8988T (cell line): Measurements from ENCODE around the gene MAP3K13.
"Not testable (repeated sequence)": the region's sequence is repeated elsewhere in the genome, so short reads cannot be mapped to it uniquely, and the experiment has no call there.

Experiments
- DNase-seq: peaks from one replicate; pipeline ENCODE4 v3.0.0; 2011

Gene MAP3K13

GRCh38 chr3:185460719-185461350 is 97.9 kb downstream of the MAP3K13 start:
- DNase-seq = peak; percentile 21

GRCh38 chr3:185465471-185465870 is 102.5 kb downstream of the MAP3K13 start:
- no peak for DNase-seq

- not testable (repeated sequence) for DNase-seq
These were observed 103.2 kb downstream of the MAP3K13 start for GRCh38 chr3:185466123-185466522.

GRCh38 chr3:185469542-185469941 is 106.6 kb downstream of the MAP3K13 start:
- no peak for DNase-seq

- DNase-seq = no peak
These were observed 107.4 kb downstream of the MAP3K13 start for GRCh38 chr3:185470323-185470722.

GRCh38 chr3:185473290-185473815 is 110.4 kb downstream of the MAP3K13 start:
- DNase-seq = no peak

GRCh38 chr3:185474922-185475321 is 112.0 kb downstream of the MAP3K13 start:
- not testable (repeated sequence) for DNase-seq

GRCh38 chr3:185477316-185477715 is 114.4 kb downstream of the MAP3K13 start:
- no peak for DNase-seq

GRCh38 chr3:185479373-185479945 is 116.5 kb downstream of the MAP3K13 start:
- no peak for DNase-seq

- no peak for DNase-seq
These were observed 121.4 kb downstream of the MAP3K13 start for GRCh38 chr3:185484296-185484695.

GRCh38 chr3:185486394-185486793 is 123.5 kb downstream of the MAP3K13 start:
- DNase-seq = no peak

- no peak for DNase-seq
These were observed 125.5 kb downstream of the MAP3K13 start for GRCh38 chr3:185488465-185488864.

GRCh38 chr3:185489462-185489861 is 126.5 kb downstream of the MAP3K13 start:
- DNase-seq = no peak

GRCh38 chr3:185490241-185490640 is 127.3 kb downstream of the MAP3K13 start:
- DNase-seq = no peak

- DNase-seq = peak; percentile 95
These were observed 135.8 kb downstream of the MAP3K13 start, which contains the start of gene TMEM41A for GRCh38 chr3:185498503-185499396. Gene TMEM41A, minus strand, starts transcription at chr3:185499035. Its CDS starts 74 bp downstream, at chr3:185498961.

GRCh38 chr3:185502987-185503386 is 140.1 kb downstream of the MAP3K13 start:
- DNase-seq = no peak

- no peak for DNase-seq
These were observed 140.6 kb downstream of the MAP3K13 start for GRCh38 chr3:185503521-185503920.

GRCh38 chr3:185504636-185505035 is 141.7 kb downstream of the MAP3K13 start:
- no peak for DNase-seq

- DNase-seq = no peak
These were observed 144.9 kb downstream of the MAP3K13 start for GRCh38 chr3:185507883-185508282.

GRCh38 chr3:185508335-185508991 is 145.5 kb downstream of the MAP3K13 start:
- DNase-seq = no peak

GRCh38 chr3:185511711-185512110 is 148.8 kb downstream of the MAP3K13 start:
- DNase-seq = no peak

- DNase-seq = no peak
These were observed 154.6 kb downstream of the MAP3K13 start for GRCh38 chr3:185517387-185518130.
